ENCODE data around the gene ADAMTSL1. TPM values are rescaled to one million over a fixed set of nuclear protein-coding genes. Genes with fewer than 3 reads are reported as not detected.

Gene ADAMTSL1
- total and polyA plus RNA-seq, 2 donors from 2014 or later = 3.0 to 27.3 TPM

DNA sequence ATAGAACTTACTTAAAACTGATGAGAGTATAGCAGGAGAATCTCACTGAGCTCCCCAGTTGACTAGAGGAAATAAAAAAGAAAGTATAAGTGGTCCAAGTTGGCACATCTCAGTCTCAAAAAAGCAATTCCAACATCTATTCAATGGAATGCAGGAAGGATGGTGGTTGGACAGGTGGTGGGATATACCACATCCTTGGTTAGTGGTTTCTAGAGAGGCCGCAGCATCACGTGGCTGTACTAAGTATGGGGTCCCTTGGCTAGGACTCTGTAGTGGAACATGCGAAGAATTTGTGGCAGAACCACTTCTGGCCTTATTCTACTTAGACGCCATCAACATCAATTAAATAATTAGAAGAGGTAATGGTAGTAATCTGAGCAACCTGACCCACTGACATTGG lies 326.6 kb downstream of the ADAMTSL1 start:
- H3K27ac ChIP-seq (ENCODE audit: low read depth in 2 of 2, low read length in 2 of 2) = no peak overlapping the region
- no peak for DNase-seq
- peaks cover 0 to 1% (median 0%) of the 10 kb centered on the region in 3 donors for H3K36me3 ChIP-seq (ENCODE audit: control insufficient read depth in 2 of 3, insufficient read depth in 3 of 3, low read length in 3 of 3)
- H3K9ac ChIP-seq (ENCODE audit: low read length in 3 of 3) = no peak overlapping the region
- TF ChIP-seq CTCF (IDR thresholded peaks at IDR 0.05; ENCODE audit: borderline replicate concordance, extremely low read depth, insufficient read depth) = no peak
- FAIRE-seq = no peak
- H3K4me1 ChIP-seq (ENCODE audit: control insufficient read depth in 2 of 3, insufficient read depth in 2 of 3, low read depth in 1 of 3, low read length in 3 of 3) = no peaks in the 10 kb centered on the region
- H3K9me3 ChIP-seq (ENCODE audit: control insufficient read depth in 2 of 3, insufficient read depth in 1 of 3, low read length in 3 of 3) = no peaks in the 10 kb centered on the region
- intact Hi-C loops (cut with DNase I) = no loop called here
- H3K4me3 ChIP-seq (ENCODE audit: low read length in 3 of 3) = no peak overlapping the region
- no peaks in the 10 kb centered on the region for H3K27me3 ChIP-seq (ENCODE audit: control insufficient read depth, insufficient read depth, low read length)

DNA sequence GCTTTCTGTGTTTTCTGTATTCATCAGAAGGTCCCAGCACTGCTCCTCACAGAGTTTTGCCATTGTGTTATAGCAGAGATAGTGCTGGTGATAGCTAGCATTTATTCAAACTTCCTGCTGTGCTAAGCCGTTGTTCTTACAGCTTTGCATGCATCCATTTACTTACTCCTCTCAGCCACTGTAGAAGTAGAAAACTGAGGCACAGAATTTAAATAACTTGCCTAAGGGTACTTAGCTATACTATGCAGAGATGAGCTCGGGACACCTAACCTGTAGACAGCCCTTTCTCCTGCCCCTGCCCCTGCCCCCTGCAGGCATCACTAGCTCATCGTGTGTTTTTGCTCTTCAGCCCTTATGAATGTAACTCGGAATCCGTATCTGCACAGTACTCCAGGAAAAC lies 331.4 kb downstream of the ADAMTSL1 start:
- Histone ChIP-seq H3K4me1 (ENCODE audit: control insufficient read depth in 2 of 3, insufficient read depth in 2 of 3, low read depth in 1 of 3, low read length in 3 of 3) (no peaks in the 10 kb centered on the region), H3K27me3 (ENCODE audit: control insufficient read depth, insufficient read depth, low read length) (no peaks in the 10 kb centered on the region), H3K36me3 (ENCODE audit: control insufficient read depth in 2 of 3, insufficient read depth in 3 of 3, low read length in 3 of 3) (no peaks in the 10 kb centered on the region), H3K4me3 (ENCODE audit: low read length in 3 of 3) (no peak overlapping the region), H3K9ac (ENCODE audit: low read length in 3 of 3) (no peak overlapping the region), H3K9me3 (ENCODE audit: control insufficient read depth in 2 of 3, insufficient read depth in 1 of 3, low read length in 3 of 3) (no peaks in the 10 kb centered on the region), H3K27ac (ENCODE audit: low read depth in 2 of 2, low read length in 2 of 2) (no peak overlapping the region)
- no peak for TF ChIP-seq CTCF (IDR thresholded peaks at IDR 0.05; ENCODE audit: borderline replicate concordance, extremely low read depth, insufficient read depth)
- no peak for FAIRE-seq
- no peak for DNase-seq
- intact Hi-C loops (cut with DNase I) = no loop called here

DNA sequence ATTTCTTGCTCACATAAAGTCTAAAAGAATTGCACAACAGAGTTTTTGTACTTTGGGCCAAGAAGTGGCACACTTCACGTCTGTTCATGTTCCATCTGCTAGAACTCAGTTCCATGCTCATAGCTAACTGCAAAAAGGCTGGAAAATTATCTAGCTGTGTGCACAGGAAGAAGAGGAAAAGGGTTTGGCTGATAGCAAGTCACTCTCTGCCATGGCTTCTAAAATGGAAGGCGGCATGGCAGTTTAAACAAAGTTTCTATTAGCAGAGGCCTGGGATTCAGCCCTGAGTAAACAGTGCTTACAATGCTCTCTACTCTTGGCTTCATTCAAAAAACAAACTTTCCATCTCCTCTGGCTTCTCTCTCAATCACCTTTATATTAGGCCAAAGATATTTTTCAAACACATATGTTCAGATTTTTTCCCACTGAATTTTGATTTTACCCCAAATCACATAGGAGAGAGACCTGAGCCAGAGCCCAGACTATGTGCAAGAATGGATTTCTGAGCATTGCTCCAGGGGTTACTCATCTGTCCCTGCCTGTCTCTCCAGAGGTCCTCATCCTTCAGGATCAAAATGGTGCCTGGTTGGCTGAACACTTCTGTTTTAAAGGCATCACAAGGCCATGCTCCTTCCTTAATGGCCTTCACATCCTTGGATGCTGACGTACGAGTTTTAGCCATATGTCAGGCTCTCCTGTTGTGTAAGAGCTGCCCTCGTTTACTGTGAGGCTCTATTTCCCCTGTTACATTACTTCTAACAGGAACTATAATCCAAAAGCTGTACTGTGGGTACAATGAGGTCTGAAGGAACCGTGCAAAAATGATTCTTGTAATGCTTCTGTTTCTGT lies 332.5 kb downstream of the ADAMTSL1 start:
- intact Hi-C loops (cut with DNase I) = no loop called here
- no peak for DNase-seq
- no peak overlapping the region for H3K9ac ChIP-seq (ENCODE audit: low read length in 3 of 3)
- H3K4me1 ChIP-seq (ENCODE audit: control insufficient read depth in 2 of 3, insufficient read depth in 2 of 3, low read depth in 1 of 3, low read length in 3 of 3) = no peaks in the 10 kb centered on the region
- FAIRE-seq = no peak
- no peak overlapping the region for H3K4me3 ChIP-seq (ENCODE audit: low read length in 3 of 3)
- no peaks in the 10 kb centered on the region for H3K27me3 ChIP-seq (ENCODE audit: control insufficient read depth, insufficient read depth, low read length)
- no peaks in the 10 kb centered on the region for H3K36me3 ChIP-seq (ENCODE audit: control insufficient read depth in 2 of 3, insufficient read depth in 3 of 3, low read length in 3 of 3)
- H3K27ac ChIP-seq (ENCODE audit: low read depth in 2 of 2, low read length in 2 of 2) = no peak overlapping the region
- H3K9me3 ChIP-seq (ENCODE audit: control insufficient read depth in 2 of 3, insufficient read depth in 1 of 3, low read length in 3 of 3) = no peaks in the 10 kb centered on the region
- TF ChIP-seq CTCF (IDR thresholded peaks at IDR 0.05; ENCODE audit: borderline replicate concordance, extremely low read depth, insufficient read depth) = no peak
